LHCN-M2 (cell line): ENCODE results near the gene PC. TPM values are rescaled to one million over a fixed set of nuclear protein-coding genes. Genes with fewer than 3 reads are reported as not detected.
A peak's percentile ranks its signal among the peaks of the same experiment; 100 is the strongest.

ENCODE experiments used
- DNase-seq: peaks from one replicate; pipeline ENCODE4 v3.0.0-alpha.2; 2012; ENCODE audit warnings: low read depth
- total RNA-seq: library from RNA; depleted of rRNA; stranded (reverse); fragments of >200 nt; gene quantifications from 2 replicates; pipeline ENCODE4 v1.2.3, GENCODE V29; 2014

Gene PC
- total RNA-seq, 1 experiment from 2014 or later = 6.3 TPM

DNA sequence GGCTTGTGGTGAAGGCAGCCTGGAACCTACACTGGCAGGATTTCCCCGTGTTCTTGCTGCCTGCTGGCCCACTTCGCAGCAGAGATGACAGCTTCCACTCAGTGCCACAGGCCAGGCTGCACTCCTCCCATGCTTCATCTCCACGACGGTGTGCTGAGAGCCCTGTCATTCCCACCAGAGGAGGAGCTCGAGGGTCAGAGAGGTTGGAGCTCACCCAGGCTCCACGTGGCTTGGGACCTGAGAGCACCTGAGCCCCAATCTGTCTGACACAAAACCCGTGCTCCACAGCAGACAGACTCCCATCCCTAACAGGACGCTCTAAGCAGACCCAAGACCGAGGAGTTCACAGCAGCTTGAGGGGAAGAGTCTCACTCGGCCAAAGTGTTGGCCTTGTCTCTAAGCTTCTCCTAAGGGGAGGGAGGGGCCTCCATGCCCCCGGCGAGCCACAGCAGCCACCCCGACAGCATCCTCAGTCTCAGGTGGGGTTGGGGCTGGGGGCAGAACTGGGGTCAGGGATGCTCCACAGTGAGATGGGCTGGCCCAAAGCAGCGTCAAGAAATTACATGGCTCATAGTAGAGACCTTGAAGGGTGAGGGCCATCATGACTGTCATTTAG lies 90.7 kb downstream of the PC start:
- DNase-seq = no peak

DNA sequence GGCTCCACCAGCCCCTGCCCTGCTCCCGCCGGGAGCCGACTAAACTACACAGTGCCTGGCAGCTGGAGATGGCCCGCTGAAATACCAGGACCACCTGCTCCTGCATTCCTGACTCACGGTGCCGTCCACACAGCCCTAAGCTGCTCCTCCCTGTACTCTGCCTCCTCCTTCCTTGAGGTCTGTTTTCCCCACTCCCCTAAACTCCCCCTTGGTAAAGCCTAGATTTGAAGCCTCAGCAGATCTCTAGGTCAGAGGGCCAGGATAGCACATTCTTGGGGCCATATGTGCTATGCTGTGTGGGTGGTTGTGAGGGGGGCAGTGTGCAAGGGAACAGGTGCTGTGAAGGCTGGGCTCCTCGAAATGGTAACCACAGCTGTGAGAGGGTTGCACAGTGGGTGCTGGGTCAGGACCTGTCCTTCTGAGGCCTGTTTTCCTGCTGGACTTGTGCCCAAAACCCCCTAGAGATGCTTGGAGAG lies 91.6 kb downstream of the PC start:
- peak; percentile 92 for DNase-seq

DNA sequence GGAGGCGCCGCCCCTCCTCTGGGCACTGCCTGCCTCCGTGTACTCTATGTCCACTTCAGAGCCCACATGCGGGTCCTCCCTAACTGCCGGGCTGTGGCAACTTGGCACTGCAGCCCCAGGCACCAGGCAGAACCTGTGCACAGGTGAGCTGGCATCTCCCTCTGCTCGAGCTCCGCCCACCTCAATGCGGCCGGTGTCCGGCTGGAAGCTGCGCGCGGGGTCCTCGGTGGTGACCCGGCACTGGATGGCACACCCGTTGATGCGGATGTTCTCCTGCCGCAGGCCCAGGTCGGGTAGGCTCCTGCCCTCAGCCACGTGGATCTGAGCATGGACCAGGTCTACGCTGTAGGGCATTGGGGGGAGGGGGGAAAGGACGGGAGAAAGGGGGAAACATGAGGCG lies 92.2 kb downstream of the PC start:
- no peak for DNase-seq

DNA sequence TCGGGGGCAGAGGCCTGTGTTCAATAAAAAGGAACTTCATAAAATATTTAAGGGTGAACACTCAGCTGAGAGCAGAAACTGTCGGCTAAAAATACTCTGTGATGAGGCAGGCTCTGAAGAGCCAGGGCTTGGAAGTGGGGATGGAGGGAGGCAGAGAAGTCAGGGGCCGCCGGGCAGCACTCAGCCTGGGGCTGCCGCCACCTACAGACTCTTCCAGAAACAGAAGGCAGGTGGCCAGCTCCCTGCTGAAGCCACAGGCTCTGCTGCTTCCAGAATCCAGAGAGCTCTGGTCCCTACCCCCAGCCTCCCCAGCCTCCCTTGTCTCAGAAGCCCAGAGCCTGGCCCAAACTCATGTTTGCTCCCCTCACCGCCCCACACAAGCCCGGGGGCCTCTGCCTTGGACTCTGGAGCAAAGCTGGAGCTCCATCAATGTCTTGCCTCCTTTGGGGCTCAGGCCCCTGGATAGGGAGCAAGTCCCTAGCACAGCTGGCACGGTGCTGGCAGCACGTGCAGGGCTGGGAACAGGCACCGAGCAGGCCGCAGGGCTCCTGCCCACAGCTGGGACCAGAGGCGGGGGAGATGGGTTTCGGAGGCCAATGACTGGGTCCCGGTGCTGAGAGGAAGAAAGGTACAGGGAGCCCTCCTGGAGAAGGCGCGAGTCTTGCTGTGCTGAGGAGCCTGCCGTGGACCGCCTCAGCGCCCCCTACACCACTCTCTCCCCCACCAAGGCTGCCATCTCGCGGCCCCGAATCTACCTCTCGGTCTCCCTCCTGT lies 93.1 kb downstream of the PC start:
- no peak for DNase-seq

DNA sequence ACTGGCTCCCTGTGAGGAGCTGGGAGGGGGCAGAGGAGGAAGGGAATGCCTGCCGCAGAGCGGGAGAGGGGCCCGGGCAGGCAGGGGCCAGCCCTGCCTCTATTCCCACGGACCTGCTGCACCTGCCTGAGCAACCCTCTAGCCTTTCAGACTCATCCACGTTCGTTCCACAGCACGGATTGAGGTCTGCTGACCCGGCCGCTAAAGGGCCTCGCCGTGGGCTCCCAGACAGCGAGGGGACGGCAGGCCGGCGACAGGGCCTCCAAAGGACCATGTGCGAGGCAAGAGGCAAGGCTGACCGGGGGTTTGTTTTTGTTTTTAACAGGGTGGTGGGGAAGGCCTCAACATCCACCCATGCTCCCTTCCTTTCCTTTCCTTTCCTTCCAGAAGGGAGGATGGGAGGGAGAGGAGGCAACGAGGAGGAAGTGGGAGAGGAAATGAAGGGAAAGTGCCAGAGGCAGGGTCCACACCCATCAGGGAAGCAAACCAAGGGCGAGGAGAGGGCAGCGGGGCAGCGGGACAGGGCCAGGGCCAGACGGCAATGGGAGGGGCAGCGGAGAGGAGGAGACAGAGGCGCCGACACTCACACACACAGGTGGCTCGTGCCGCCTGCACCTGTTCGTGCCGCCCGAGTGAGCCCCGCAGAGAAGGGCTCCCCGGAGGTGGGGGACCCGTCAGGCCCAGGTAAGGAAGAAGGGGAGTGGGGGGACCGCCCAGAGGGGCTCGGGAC lies 93.8 kb downstream of the PC start:
- no peak for DNase-seq

DNA sequence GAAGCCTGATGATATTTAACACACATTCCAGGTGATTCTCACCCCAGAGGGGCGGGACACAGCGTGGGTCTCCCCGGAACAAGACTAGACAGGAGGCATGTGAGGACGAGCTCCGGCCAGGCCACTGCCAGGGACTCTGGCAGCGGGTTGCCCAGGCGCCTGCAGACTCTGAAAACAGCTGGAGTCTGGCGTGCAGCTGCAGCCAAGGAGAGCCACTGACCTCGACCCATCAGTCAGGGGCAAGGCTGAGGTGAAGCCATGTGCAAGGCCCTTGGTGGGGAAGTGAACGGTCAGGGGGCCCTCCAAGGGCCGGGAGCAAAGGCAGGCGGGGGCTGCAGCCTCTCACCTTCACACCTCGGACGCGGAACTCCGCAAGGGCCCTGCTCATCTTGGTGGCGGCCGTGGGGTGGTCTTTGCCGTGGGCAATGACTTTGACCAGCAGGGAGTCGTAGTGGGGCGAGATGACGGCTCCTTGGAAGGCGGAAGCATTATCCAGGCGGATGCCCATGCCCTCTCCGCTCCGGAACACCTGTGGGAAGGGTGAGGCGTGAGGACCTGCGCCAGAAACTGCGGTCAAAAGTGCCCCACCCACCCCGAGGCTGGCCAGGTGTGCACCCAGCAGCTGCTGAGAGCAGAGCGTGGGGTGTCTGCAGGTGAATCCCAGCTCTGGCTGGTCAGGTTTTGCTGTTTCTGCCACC lies 94.6 kb downstream of the PC start:
- no peak for DNase-seq

DNA sequence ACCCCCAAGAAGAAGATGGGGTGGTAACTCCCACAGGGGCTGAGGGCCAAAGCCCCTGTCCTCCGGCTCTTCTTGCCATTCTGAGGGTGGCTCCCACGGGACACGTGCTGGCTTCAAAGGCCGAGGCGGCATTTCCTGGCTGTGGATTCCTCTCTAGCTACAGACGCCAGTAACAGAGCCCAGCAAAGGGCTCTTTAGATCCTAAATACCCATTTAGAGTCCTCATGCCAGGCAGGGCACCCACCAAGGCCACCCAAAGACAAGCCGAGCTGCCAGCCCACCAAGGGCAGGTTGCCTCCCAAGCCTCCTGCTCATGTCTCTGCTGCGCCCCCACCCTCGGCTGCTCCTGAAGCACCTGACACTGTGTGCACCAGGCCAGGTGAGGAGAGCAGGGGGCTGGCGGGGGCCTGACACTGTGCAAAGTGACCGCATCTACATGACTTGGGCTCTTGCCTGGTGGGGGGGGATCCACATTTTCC lies 95.6 kb downstream of the PC start:
- no peak for DNase-seq

DNA sequence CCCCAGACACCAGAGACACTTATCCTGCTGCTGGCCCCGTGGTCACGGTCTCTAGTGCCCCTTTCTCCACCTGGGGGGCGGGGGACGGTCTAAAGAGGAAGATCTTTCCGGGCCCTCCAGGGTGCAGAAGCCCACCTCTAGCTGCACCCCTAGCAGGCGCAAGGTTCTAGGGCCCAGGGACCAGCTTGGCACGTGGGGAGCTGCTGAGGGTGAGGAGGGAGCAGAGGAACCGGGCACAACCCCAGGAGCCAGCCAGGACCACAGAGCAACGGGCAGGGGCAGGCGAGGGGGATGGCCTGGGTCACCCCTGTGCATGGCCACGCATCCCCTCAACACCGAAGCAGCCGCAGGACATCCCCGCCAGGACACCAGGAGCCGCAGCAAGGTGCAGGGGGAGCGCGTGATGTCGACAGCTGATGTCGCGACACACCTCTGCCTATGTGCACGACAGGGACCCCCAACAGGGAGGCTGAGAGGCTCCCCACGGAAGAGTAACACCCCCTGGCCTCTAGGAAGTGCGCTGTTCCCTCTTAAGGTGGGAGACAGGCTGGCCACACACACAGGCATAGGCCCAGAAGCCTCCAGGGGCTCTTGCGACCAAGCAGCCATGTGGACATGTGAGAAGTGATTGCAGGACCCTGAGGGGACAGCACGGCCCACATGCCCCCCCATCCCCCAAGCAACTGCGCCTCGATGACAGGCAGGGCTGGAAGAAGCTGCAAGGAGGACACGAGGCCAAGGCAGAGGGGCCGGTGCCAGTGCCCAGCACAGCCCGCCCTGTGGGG lies 96.2 kb downstream of the PC start:
- DNase-seq = no peak

DNA sequence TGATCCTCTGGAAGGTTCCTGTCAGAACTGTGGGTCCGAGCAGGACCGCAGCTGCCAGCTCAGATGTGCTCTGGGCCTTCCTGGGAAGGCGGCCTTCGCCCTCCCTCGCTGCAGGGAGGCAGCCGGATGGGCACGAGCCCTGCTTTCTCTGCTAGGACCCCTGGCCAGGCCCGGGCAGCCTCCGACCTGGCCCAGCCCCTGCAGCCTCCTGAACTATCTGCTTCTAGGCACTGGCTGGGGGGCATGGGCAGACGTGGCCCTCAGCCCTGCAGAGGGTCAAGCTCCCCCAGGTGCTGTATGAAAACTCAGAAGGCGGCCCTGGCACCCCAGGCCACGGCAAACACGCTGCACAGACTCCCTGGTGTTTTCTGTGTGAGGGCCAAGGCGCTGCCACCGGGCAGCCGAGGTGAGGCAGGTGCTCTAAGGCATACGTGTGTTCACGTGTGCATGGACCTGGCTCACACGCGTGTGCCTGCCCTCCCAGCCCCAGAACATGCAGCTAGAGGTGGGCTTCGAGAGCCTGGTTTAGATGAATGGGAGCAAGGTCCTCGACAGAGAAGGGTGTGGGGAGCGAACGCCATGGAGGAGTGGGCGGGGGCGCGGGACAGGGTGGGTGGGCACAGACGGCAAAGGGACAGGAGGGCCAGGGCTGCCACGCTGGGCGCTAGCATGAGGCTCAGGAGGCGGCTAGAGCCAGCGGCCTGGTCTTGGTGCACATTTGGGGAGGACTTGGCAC lies 97.0 kb downstream of the PC start:
- no peak for DNase-seq

DNA sequence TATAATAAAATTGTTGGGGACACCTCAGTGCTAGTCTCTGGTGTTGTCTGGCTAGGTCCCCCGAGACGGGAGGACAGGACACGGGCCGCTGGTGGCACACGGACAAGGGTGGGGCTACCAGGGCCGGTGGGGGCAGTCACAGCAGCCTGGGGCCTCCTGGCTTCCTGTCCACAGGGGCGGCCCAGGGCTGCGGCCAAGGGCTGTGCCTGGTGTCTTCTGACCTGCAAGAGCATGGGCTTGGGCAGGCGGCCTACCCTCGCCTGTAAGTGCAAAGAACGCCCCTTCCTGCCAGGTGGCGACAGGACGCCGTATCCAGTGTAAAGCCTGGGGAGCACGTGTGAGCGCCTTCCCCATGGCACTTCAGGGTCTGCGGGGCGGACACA lies 97.7 kb downstream of the PC start:
- DNase-seq = no peak

DNA sequence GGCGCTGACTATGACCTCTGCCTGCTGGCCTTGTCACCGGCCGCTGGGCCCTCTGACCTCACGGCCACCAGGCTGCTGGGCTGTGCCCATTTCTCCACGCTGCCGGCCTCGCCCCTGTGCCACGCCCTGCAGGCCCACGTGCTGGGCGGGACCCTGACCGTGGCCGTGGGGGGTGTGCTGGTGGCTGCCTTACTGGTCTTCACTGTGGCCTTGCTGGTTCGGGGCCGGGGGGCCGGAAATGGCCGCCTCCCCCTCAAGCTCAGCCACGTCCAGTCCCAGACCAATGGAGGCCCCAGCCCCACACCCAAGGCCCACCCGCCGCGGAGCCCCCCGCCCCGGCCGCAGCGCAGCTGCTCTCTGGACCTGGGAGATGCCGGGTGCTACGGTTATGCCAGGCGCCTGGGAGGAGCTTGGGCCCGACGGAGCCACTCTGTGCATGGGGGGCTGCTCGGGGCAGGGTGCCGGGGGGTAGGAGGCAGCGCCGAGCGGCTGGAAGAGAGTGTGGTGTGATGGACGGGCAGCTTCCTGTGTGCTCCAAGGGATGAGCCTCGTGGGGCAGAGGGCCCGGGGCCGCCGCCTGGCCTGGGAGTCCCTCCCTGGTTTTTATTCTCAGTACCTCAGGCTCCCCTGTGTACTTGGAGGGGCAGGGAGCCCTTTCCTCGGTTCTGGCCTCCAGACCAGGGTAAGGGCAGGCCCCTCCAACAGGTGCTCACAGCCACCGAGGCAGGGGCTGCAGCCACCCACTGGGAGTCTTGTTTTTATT lies 98.3 kb downstream of the PC start:
- DNase-seq = no peak

DNA sequence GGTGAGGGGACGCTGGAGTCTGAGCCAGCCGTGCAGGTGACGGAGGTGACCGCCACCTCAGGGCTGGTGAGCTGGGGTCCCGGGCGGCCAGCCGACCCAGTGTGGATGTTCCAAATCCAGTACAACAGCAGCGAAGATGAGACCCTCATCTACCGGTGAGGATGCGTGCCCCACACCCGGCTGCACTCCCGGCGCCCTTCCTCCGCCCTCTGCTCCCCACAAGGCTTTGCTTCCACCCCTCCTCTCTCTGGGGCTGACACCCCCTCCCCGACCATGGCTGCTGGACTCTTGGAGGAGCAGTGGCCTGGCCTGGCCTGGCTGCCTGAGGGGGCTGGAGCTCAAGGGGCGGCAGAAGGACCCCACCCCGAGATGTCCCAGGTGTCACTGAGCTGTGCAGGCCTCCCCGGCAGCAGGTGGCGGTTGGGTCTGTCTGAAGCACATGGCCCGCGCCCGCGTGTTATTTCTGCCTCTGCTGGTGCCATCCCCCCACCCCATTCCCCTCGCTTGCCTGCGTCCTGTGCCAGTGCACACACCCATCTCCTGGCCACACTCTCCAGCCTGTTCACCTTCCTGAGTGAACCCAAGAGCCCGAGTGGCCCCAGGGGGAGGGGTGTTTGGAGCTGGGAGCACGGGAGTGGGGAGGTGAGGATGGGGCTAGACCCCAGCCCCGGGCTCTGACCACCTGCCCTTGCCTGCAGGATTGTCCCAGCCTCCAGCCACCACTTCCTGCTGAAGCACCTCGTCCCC lies 99.1 kb downstream of the PC start:
- DNase-seq = no peak

DNA sequence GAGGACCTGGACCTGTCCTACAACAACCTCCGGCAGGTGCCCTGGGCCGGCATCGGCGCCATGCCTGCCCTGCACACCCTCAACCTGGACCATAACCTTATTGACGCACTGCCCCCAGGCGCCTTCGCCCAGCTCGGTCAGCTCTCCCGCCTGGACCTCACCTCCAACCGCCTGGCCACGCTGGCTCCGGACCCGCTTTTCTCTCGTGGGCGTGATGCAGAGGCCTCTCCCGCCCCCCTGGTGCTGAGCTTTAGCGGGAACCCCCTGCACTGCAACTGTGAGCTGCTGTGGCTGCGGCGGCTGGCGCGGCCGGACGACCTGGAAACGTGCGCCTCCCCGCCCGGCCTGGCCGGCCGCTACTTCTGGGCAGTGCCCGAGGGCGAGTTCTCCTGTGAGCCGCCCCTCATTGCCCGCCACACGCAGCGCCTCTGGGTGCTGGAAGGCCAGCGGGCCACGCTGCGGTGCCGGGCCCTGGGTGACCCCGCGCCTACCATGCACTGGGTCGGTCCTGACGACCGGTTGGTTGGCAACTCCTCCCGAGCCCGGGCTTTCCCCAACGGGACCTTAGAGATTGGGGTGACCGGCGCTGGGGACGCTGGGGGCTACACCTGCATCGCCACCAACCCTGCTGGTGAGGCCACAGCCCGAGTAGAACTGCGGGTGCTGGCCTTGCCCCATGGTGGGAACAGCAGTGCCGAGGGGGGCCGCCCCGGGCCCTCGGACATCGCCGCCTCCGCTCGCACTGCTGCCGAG lies 99.8 kb downstream of the PC start:
- no peak for DNase-seq

DNA sequence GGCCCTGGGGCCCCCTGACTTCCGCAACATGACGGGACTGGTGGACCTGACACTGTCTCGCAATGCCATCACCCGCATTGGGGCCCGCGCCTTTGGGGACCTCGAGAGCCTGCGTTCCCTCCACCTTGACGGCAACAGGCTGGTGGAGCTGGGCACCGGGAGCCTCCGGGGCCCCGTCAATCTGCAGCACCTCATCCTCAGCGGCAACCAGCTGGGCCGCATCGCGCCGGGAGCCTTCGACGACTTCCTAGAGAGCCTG lies 100.3 kb downstream of the PC start:
- no peak for DNase-seq

DNA sequence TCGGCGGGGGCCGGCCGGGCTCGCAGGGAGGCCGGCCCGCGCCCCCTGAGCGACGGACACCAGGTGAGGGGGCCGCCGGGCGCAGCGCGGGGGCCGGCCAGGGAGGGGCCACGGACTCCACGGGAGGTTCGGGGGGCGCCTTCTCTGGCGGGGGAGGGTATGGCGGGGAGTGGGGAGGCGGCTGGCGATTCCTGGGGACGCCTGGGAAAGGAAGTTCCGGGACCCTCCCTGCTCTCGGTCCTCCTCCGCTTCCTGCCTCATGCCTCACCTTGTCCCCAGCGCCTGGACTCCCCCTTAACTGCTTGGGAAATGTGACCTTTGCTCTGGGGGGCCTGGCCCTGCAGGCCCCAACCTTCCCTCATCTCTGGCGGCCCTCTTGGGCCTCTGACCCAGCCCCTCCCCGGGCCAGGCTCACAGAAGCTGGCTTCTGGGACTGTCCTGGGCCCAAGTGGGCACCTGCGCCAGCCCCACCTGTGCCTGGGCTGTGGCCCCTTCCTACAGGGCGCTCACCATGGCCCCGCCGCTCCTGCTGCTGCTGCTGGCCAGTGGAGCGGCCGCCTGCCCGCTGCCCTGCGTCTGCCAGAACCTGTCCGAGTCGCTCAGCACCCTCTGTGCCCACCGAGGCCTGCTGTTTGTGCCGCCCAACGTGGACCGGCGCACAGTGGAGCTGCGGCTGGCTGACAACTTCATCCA lies 100.8 kb downstream of the PC start:
- DNase-seq = no peak

DNA sequence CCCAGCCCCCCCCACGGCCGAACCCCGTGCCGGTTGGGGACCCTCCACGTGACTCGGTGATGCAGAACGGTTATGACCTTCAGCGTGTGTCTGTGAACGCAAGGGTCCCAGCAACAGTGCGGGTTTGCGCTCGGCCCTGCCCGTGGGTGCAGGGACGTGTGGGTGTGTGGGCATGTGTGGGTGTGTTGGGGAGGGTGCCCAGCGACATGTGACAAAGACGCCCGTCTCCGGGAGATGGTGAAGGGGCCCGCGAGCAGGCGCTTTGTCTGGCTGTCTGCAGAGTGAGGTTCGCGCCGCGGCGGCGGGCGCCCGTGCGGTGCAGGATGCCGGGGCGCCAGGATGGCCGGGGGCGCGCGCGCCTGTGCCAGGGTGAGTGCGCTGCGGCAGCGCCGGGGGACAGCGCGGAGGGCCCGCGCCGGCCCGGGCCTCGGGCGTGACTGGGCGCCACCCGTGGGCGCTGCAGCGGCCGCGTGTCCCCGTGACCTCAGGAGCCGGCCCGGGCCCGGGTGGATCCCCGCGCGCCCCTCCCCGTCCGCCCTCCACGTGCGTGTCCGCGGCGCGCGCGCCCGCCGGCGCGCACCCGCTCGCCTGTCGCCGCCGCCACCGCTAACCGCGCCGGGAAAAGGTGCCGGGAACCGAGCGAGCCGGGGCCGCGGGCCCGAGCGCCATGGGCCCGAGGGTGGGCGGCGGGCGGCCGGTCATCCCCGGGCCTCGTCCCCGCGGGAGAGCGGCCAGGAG lies 101.5 kb downstream of the PC start, which contains the start of gene LRFN4:
LRFN4 (plus strand) TSS at position 569 of the 738 bp plus-strand sequence. CDS start 681 bp downstream, outside the sequence.
- no peak for DNase-seq
